ENCODE measurements around the gene CLASP1. TPM values are rescaled to one million over a fixed set of nuclear protein-coding genes. Genes with fewer than 3 reads are reported as not detected.

The CLASP1 gene
- total RNA-seq, 1 experiment from 2014 or later = 45.9 TPM

DNA sequence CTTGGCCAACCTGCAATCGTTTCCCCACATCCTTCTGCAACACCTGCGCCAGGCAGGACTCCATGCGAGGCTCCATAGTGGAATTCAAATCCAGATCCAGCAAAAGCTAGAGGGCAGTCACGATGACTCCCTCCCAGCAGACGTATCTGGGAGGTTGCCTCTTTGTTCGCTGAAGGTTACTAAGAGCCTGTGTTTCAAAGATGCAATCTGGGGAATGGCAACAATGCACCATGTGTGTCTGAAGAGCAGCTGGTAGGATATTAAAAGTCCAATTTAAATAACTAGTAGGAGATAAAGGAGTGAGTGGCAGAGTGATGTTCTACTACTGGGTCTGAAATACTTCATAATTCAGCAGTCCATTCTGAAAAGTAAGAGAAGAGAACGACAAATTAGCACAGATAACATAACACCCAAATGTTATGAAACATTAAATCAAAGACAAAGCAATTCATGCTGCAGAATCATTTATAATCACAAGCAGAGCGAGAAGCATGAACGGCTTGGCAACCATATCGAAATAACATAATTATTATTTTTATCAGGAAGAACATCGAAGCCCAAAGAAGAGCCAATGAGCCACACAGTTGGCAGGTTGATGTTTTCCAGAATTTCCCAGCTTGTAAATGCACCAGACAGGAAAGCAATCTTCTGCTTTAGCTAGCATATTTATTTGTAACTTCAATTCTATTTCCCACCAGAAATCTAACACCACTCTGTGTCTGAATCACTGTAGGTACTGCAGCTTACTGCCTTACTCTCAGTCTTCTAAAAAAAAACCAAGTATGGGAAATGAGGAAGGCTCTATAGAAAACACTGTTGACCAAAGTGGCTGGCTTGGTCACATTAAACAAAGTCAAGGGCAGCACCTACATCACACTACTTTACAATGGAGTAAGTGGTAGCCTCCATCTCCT, 43.2 kb downstream of the CLASP1 start:
- no peak overlapping the region for H3T11ph ChIP-seq (ENCODE audit: low read length)

More for the DNA sequence above, 43.2 kb downstream of the CLASP1 start:
- H3K27me3 Mint-ChIP-seq (ENCODE audit: low read depth) = no peaks in the 10 kb centered on the region
- Histone ChIP-seq H3K27ac (ENCODE audit: insufficient read length, low read depth, low read length) (no peak overlapping the region), H2BK12ac (ENCODE audit: insufficient read length, low read depth, low read length) (no peak overlapping the region), H3K9me3 (ENCODE audit: control insufficient read depth, low read depth, low read length) (no peaks in the 10 kb centered on the region), H2BK15ac (ENCODE audit: low read depth, low read length) (no peak overlapping the region), H3K9ac (ENCODE audit: extremely low read depth, insufficient read length, low read length) (no peak overlapping the region), H3K4me2 (ENCODE audit: insufficient read depth, insufficient read length, low read length) (no peak overlapping the region), H3K23ac (ENCODE audit: insufficient read length, low read depth, low read length) (no peak overlapping the region), H2AK5ac (ENCODE audit: insufficient read length, low read length) (no peak overlapping the region), H3K56ac (ENCODE audit: insufficient read length, low read depth, low read length) (no peak overlapping the region), H4K20me1 (ENCODE audit: control insufficient read depth, insufficient read depth, insufficient read length) (no peaks in the 10 kb centered on the region), H2AFZ (ENCODE audit: low read length) (no peak overlapping the region), H3K14ac (ENCODE audit: insufficient read depth, low read length) (no peak overlapping the region), H4K8ac (replicated peaks; ENCODE audit: insufficient read length, low read depth, low read length) (no peak overlapping the region), H3K4me1 (ENCODE audit: insufficient read depth, low read length) (no peaks in the 10 kb centered on the region), H3K23me2 (ENCODE audit: insufficient read length, low read depth, low read length, poor library complexity, severe bottlenecking) (no peaks in the 10 kb centered on the region), H3K79me2 (ENCODE audit: insufficient read depth, low read length) (peaks cover 7% of the 10 kb centered on the region; the same call in 1 of the 2 replicates), H2BK120ac (ENCODE audit: low read depth, low read length, poor library complexity, severe bottlenecking) (no peak overlapping the region), H2BK5ac (ENCODE audit: insufficient read length, low read length) (no peak overlapping the region), H3K27me3 (ENCODE audit: insufficient read depth, low read length) (no peaks in the 10 kb centered on the region), H3K4ac (ENCODE audit: low read depth, low read length) (no peak overlapping the region), H4K5ac (ENCODE audit: insufficient read length, low read depth, low read length) (no peak overlapping the region), H3K79me1 (ENCODE audit: insufficient read depth, low read depth, low read length, poor library complexity, severe bottlenecking) (peaks cover 9% of the 10 kb centered on the region), H2BK20ac (ENCODE audit: low read depth, low read length, poor library complexity, severe bottlenecking) (no peak overlapping the region), H4K91ac (ENCODE audit: insufficient read length, low read depth, low read length) (no peak overlapping the region), H3K18ac (ENCODE audit: insufficient read length, low read depth, low read length) (no peak overlapping the region)
- TF ChIP-seq, protein P1, sequence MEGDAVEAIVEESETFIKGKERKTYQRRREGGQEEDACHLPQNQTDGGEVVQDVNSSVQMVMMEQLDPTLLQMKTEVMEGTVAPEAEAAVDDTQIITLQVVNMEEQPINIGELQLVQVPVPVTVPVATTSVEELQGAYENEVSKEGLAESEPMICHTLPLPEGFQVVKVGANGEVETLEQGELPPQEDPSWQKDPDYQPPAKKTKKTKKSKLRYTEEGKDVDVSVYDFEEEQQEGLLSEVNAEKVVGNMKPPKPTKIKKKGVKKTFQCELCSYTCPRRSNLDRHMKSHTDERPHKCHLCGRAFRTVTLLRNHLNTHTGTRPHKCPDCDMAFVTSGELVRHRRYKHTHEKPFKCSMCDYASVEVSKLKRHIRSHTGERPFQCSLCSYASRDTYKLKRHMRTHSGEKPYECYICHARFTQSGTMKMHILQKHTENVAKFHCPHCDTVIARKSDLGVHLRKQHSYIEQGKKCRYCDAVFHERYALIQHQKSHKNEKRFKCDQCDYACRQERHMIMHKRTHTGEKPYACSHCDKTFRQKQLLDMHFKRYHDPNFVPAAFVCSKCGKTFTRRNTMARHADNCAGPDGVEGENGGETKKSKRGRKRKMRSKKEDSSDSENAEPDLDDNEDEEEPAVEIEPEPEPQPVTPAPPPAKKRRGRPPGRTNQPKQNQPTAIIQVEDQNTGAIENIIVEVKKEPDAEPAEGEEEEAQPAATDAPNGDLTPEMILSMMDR (conservative IDR thresholded peaks at IDR 0.05) = no peak
- H3K4me3 Mint-ChIP-seq = no peak overlapping the region
- peaks cover 13 to 16% of the 10 kb centered on the region in 2 experiments for H3K4me1 Mint-ChIP-seq
- H3K36me3 Mint-ChIP-seq (ENCODE audit: insufficient read depth in 1 of 3, low read depth in 3 of 3) = peaks cover 3 to 18% (median 17%) of the 10 kb centered on the region in 3 experiments; a peak in 6 of 7 replicates
- H3K9me3 Mint-ChIP-seq = no peaks in the 10 kb centered on the region
- no peak for DNase-seq
- no CpG with 5 or more reads among the region's 11 CpGs for WGBS (ENCODE audit: extremely low coverage, insufficient read length, low lambda C conversion rate)
- H3K27ac Mint-ChIP-seq = peak overlapping the region in 1 of 3 experiments; percentile 56; a peak in 3 of 7 replicates

Data from H9 (cell line).